BJ (cell line): ENCODE data around the gene CHP2. TPM values are rescaled to one million over a fixed set of nuclear protein-coding genes. Genes with fewer than 3 reads are reported as not detected.

Experiments used
- CTCF ChIA-PET: fragments of 350-600 bp; formaldehyde crosslinking; extraction: SDS; loops from one replicate; lab custom pipeline; 2021; ENCODE audit warnings: antibody characterized with exemption, inconsistent platforms; lab: Yijun Ruan, JAX
- POLR2A ChIA-PET: fragments of 300-600 bp; sonication (Branson Sonifier 250); formaldehyde crosslinking; extraction: SDS; loops from one replicate; lab custom pipeline; 2021; ENCODE audit warnings: antibody characterized with exemption; lab: Charles Lee
- DNase-seq: peaks from one replicate; pipeline ENCODE4 v3.0.0-alpha.2; 2011; ENCODE audit warnings: low read depth
- H3K27me3 ChIP-seq: 2 replicates; pipeline ENCODE4 v1.6.0; 2011; ENCODE audit warnings: low read length; ENCODE audit not compliant: control insufficient read depth, insufficient read depth
- H3K36me3 ChIP-seq: 2 replicates; pipeline ENCODE4 v1.5.1; 2011; ENCODE audit warnings: low read length; ENCODE audit not compliant: control insufficient read depth, insufficient read depth
- H3K4me3 ChIP-seq: 2 replicates; pipeline ENCODE4 v1.5.1; 2011; ENCODE audit warnings: low read depth, mild to moderate bottlenecking, control low read depth, low read length
- polyA plus RNA-seq: library from polyadenylated mRNA; depleted of rRNA; stranded (reverse); fragments of >200 nt; gene quantifications from 2 replicates; pipeline ENCODE4 v1.2.3, GENCODE V29; 2011
- TF ChIP-seq, protein P1 (sequence below): IDR thresholded peaks from 2 replicates; pipeline ENCODE4 v1.5.1; 2011; ENCODE audit warnings: low read depth, mild to moderate bottlenecking, control low read depth, inconsistent platforms, low read length, moderate library complexity; ENCODE audit not compliant: insufficient read depth

CHP2 gene
- polyA plus RNA-seq, 1 experiment: not detected

DNA sequence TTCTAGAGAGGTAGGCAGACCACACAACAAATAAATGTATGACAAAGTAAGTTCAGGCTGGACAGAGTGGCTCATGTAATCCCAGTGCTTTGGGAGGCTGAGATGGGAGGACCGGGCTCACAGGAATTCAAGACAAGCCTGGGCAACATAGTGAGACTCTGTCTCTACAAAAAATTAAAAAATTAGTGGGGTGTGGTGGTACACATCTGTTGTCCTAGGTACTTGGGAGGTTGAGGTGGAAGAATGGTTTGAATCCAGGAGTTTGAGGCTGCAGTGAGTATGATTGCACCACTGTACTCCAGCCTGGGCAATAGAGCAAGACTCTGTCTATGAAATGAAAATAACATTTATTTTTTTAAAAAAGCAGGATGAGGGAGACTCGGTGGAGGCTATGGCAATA is 18.5 kb downstream of the CHP2 start:
- no peaks in the 10 kb centered on the region for H3K36me3 ChIP-seq
- ChIA-PET POLR2A (no interaction called here), CTCF (interaction anchor here (0.6 to 1.3 kb wide), 2 partner anchors 10 to 277 kb away, joined by 4 read pairs; no protein-coding TSS in a partner anchor)
- H3K4me3 ChIP-seq: no peak overlapping the region
- H3K27me3 ChIP-seq: no peaks in the 10 kb centered on the region
- DNase-seq: no peak
- TF ChIP-seq, protein P1, sequence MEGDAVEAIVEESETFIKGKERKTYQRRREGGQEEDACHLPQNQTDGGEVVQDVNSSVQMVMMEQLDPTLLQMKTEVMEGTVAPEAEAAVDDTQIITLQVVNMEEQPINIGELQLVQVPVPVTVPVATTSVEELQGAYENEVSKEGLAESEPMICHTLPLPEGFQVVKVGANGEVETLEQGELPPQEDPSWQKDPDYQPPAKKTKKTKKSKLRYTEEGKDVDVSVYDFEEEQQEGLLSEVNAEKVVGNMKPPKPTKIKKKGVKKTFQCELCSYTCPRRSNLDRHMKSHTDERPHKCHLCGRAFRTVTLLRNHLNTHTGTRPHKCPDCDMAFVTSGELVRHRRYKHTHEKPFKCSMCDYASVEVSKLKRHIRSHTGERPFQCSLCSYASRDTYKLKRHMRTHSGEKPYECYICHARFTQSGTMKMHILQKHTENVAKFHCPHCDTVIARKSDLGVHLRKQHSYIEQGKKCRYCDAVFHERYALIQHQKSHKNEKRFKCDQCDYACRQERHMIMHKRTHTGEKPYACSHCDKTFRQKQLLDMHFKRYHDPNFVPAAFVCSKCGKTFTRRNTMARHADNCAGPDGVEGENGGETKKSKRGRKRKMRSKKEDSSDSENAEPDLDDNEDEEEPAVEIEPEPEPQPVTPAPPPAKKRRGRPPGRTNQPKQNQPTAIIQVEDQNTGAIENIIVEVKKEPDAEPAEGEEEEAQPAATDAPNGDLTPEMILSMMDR: no peak

DNA sequence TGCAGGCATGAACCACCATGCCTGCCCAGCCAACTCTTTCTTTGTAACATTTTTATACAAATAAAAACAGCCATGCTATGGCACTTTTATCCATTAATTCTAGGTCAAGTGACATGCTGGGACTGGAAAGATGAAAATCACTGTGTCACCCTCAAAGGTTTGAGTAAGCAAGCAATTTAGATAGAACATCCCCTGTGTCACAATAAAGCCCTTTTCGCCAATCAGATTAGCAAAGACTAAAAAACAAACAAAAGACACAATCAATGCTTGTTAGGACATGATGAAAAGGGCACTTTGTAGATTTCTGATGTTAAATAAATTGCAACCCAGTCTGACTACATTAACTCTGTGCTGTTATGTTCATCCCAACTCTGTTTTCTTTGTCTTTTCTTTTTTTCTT is 26.4 kb downstream of the CHP2 start:
- ChIA-PET CTCF (no interaction called here), POLR2A (no interaction called here)
- H3K4me3 ChIP-seq: no peak overlapping the region
- no peaks in the 10 kb centered on the region for H3K36me3 ChIP-seq
- TF ChIP-seq, protein P1: no peak
- no peaks in the 10 kb centered on the region for H3K27me3 ChIP-seq
- no peak for DNase-seq

DNA sequence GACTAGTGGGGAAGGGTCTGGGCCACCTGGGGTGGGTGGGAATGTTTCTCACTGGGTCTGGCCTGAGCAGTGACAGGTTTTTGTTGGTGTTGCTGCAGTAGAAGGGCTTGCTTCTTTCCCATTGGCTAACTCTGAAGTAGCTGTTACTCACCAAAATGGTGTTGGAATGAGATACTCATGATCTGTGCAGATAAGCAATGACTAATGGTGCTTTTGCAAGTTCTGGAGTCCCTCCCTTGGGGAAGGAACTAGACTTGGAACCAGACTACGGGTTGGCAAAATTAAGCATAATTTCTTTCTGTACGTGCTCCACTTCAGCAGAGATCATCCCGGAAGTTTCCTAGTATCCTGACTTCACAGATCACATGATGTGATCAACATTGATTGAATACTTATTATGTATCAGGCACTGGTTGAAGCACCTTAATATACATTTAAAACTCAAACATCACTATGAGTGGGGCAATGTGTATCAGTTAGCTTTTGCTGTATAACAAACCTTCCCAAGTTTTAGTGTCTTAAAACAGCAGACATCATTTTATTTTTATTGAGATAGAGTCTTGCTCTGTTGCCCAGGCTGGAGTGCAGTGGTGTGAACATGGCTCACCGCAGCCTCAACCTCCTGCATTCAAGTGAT is 30.1 kb downstream of the CHP2 start:
- TF ChIP-seq, protein P1: no peak
- no peak for DNase-seq
- POLR2A ChIA-PET: no interaction called here
- CTCF ChIA-PET: no interaction called here
- Histone ChIP-seq H3K4me3 (no peak overlapping the region), H3K27me3 (no peaks in the 10 kb centered on the region), H3K36me3 (no peaks in the 10 kb centered on the region)

DNA sequence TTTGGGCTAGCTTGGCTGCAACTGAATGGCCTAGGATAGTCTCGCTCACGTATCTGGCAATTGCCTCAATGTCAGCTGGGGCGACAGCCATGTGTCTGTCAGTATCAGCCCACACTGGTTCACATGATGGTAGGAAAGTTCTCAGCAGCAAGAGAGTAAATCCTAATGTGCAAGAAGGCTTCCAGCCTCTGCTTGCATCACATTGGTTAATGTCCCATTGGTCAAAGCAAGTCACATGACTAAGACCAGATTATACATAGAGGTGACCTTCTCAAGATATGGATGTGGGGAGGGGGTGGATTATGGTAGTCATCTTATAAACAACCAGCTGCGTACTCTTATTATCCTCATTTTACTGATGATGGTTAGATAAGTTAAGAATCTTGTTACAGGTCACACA is 31.0 kb downstream of the CHP2 start:
- no peaks in the 10 kb centered on the region for H3K36me3 ChIP-seq
- DNase-seq: no peak

DNA sequence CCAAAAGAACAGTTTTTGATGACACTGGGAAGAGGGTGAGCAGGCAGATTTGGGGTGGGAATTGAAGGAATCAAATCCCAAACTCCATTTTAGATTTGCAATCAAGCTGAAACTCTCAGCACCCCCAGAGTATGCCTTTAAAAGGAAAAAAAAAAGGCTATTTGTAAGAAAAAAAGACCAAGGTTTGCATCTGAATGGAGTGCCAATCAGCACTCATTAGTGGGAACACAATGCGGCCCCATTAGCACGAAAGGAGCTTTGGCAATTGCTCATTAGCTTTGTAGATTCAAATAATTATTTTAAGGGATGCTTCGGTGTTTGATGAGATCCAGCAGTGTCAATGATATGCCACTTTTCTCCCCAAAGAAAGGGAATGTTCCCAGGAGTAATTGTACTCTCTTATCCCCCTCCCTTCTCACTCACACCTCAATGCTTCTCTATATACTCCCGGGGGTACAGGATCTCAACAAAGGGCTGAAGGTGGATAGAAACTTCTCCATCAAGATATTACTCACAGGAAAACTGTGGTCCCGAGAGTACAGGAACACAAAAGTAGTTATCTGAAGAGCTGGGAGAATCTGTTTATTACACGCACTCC is 32.2 kb downstream of the CHP2 start:
- H3K27me3 ChIP-seq: no peaks in the 10 kb centered on the region
- H3K36me3 ChIP-seq: no peaks in the 10 kb centered on the region
- no peak for DNase-seq
- CTCF ChIA-PET: interaction anchor here (0.8 to 1.3 kb wide), 4 partner anchors 14 to 53 kb away, joined by 3 to 6 read pairs (median 3); no protein-coding TSS in a partner anchor
- TF ChIP-seq, protein P1: no peak
- POLR2A ChIA-PET: no interaction called here
- H3K4me3 ChIP-seq: no peak overlapping the region

More for the DNA sequence above, 31.0 kb downstream of the CHP2 start:
- H3K4me3 ChIP-seq: no peak overlapping the region
- POLR2A ChIA-PET: no interaction called here
- CTCF ChIA-PET: interaction anchor here (1.0 kb wide), 1 partner anchor 12 kb away, joined by 3 read pairs; no protein-coding TSS in a partner anchor
- H3K27me3 ChIP-seq: no peaks in the 10 kb centered on the region
- TF ChIP-seq, protein P1: no peak
